Measurements from ENCODE around the gene PIP4P1.
A peak's percentile ranks its signal among the peaks of the same experiment; 100 is the strongest.

PIP4P1 gene

GRCh38 chr14:20494935-20495766 lies 33.9 kb upstream of the PIP4P1 start:
- H3K4me3 ChIP-seq (ENCODE audit: low read length in 2 of 2): no peak overlapping the region
- no peaks in the 10 kb centered on the region for H3K27me3 ChIP-seq (ENCODE audit: control insufficient read depth in 2 of 2, insufficient read depth in 2 of 2, low read length in 2 of 2)
- H3K27ac ChIP-seq (ENCODE audit: low read depth in 2 of 2, low read length in 2 of 2): no peak overlapping the region
- no peaks in the 10 kb centered on the region for H3K4me1 ChIP-seq (ENCODE audit: control insufficient read depth in 2 of 2, insufficient read depth in 2 of 2, low read length in 2 of 2)
- no peaks in the 10 kb centered on the region for H3K36me3 ChIP-seq (ENCODE audit: control insufficient read depth in 2 of 2, insufficient read depth in 2 of 2, low read length in 2 of 2)
- H3K9ac ChIP-seq (ENCODE audit: low read depth in 1 of 2, low read length in 2 of 2): no peak overlapping the region
- H3K9me3 ChIP-seq (ENCODE audit: control insufficient read depth in 2 of 2, low read length in 2 of 2): no peaks in the 10 kb centered on the region

DNA sequence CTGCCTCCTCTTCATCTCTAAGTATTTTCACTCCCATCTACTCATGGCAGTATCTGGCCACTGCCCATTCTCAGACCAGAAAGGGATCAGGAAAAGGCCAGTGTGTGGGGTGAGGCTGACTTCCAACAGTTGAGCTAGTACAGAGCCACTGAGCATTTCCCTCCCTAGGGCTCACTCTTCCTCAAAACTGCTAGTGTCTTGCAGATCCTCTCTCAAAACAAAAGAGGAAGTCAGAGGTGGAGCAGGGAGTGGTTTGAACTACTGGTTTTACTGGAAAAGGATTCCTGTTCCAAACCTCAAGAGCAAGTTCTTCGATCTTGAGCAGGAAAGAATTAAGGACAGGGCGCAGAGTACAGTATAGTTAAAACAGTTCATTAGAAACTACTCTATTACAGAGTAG lies 32.4 kb upstream of the PIP4P1 start:
- no peak overlapping the region for H3K9ac ChIP-seq (ENCODE audit: low read depth in 1 of 2, low read length in 2 of 2)
- H3K4me3 ChIP-seq (ENCODE audit: low read length in 2 of 2): no peak overlapping the region
- no peaks in the 10 kb centered on the region for H3K4me1 ChIP-seq (ENCODE audit: control insufficient read depth in 2 of 2, insufficient read depth in 2 of 2, low read length in 2 of 2)
- H3K27ac ChIP-seq (ENCODE audit: low read depth in 2 of 2, low read length in 2 of 2): no peak overlapping the region
- H3K36me3 ChIP-seq (ENCODE audit: control insufficient read depth in 2 of 2, insufficient read depth in 2 of 2, low read length in 2 of 2): no peaks in the 10 kb centered on the region
- no peaks in the 10 kb centered on the region for H3K27me3 ChIP-seq (ENCODE audit: control insufficient read depth in 2 of 2, insufficient read depth in 2 of 2, low read length in 2 of 2)
- no peaks in the 10 kb centered on the region for H3K9me3 ChIP-seq (ENCODE audit: control insufficient read depth in 2 of 2, low read length in 2 of 2)

DNA sequence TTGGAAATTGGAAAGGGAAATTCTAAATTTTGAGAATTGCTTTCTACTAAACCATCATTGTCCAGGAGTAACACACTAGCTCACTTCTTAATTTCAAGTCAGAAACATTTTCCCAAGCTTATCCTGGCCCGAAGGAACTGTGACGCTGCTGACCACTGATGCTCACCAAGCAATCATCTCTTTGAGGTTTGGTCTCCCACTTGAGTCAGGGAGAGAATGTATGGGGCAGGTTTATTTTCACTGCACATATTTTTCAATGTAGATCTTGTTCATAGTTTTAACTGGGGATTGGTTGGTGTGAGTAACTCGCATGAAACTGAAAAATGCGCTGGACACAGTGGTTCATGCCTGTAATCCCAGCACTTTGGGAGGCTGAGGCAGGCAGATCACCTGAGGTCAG lies 31.3 kb upstream of the PIP4P1 start:
- H3K27me3 ChIP-seq (ENCODE audit: control insufficient read depth in 2 of 2, insufficient read depth in 2 of 2, low read length in 2 of 2): no peaks in the 10 kb centered on the region
- no peaks in the 10 kb centered on the region for H3K4me1 ChIP-seq (ENCODE audit: control insufficient read depth in 2 of 2, insufficient read depth in 2 of 2, low read length in 2 of 2)
- H3K9me3 ChIP-seq (ENCODE audit: control insufficient read depth in 2 of 2, low read length in 2 of 2): no peaks in the 10 kb centered on the region
- no peaks in the 10 kb centered on the region for H3K36me3 ChIP-seq (ENCODE audit: control insufficient read depth in 2 of 2, insufficient read depth in 2 of 2, low read length in 2 of 2)
- H3K4me3 ChIP-seq (ENCODE audit: low read length in 2 of 2): no peak overlapping the region
- no peak overlapping the region for H3K9ac ChIP-seq (ENCODE audit: low read depth in 1 of 2, low read length in 2 of 2)
- no peak overlapping the region for H3K27ac ChIP-seq (ENCODE audit: low read depth in 2 of 2, low read length in 2 of 2)

DNA sequence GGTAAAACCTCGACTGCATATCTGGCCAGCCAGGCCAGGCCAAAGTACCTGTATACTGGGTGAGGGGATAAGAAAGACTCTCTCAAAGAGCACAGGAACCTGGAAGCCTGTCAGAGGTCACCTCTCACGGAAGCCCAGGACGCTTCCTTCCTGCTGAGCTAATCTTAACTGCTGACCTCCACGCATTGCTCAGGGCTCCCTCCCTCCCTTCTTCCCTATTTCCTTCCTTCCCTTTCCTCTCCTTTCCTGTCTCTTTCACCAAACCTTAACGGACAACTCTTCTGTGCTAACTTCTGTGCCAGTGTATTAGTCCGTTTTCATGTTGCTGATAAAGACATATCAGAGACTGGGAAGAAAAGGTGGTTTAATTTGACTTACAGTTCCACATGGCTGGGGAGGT lies 29.3 kb upstream of the PIP4P1 start:
- Histone ChIP-seq H3K9ac (ENCODE audit: low read depth in 1 of 2, low read length in 2 of 2) (no peak overlapping the region), H3K27ac (ENCODE audit: low read depth in 2 of 2, low read length in 2 of 2) (peak overlapping the region in 1 of 2 donors; percentile 43), H3K36me3 (ENCODE audit: control insufficient read depth in 2 of 2, insufficient read depth in 2 of 2, low read length in 2 of 2) (no peaks in the 10 kb centered on the region), H3K9me3 (ENCODE audit: control insufficient read depth in 2 of 2, low read length in 2 of 2) (no peaks in the 10 kb centered on the region), H3K4me1 (ENCODE audit: control insufficient read depth in 2 of 2, insufficient read depth in 2 of 2, low read length in 2 of 2) (no peaks in the 10 kb centered on the region), H3K4me3 (ENCODE audit: low read length in 2 of 2) (no peak overlapping the region), H3K27me3 (ENCODE audit: control insufficient read depth in 2 of 2, insufficient read depth in 2 of 2, low read length in 2 of 2) (no peaks in the 10 kb centered on the region)

DNA sequence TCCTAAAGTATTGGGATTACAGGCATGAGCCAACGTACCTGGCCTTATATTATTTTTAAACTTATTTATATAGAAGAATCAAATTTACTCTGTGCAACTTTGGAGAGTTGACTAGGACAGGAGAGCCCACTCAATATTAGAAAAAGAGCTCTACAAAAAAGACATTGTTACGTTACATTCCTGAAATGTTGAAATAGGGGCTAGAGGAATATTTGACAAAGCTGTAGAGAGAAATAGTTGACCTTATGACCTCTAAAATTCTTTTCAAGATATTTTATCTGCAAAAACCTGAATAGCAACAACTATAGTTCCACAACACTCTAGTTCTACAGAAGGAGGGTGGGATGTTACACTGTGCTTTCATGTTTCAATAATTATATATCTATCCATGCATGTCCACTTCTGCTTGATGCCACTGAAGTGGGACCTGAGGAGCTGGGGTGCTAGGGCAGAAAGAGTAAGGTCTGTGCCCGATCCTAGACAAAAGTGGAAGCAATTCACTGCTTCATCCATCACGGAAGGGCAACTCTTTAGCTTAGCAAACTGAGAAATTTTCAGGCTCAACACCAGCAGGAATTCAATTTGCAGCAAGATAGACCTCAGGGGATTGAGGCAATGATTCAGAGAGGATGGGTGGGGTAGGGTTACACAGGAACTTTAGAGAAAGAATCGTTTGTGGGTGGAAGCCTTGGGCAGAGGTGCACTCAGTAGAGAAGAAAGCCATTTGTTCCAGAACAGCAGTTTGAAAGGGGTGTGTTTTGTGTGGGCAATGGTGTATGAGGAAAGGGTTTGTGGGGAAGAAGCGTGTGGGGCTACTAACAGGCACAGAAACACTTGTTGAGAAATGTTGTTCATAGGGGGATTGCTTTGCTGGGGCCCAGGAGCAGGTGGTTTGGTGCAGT lies 28.1 kb upstream of the PIP4P1 start:
- no peaks in the 10 kb centered on the region for H3K27me3 ChIP-seq (ENCODE audit: control insufficient read depth in 2 of 2, insufficient read depth in 2 of 2, low read length in 2 of 2)
- no peaks in the 10 kb centered on the region for H3K4me1 ChIP-seq (ENCODE audit: control insufficient read depth in 2 of 2, insufficient read depth in 2 of 2, low read length in 2 of 2)
- no peak overlapping the region for H3K27ac ChIP-seq (ENCODE audit: low read depth in 2 of 2, low read length in 2 of 2)
- H3K9ac ChIP-seq (ENCODE audit: low read depth in 1 of 2, low read length in 2 of 2): no peak overlapping the region
- no peaks in the 10 kb centered on the region for H3K36me3 ChIP-seq (ENCODE audit: control insufficient read depth in 2 of 2, insufficient read depth in 2 of 2, low read length in 2 of 2)
- H3K9me3 ChIP-seq (ENCODE audit: control insufficient read depth in 2 of 2, low read length in 2 of 2): no peaks in the 10 kb centered on the region
- no peak overlapping the region for H3K4me3 ChIP-seq (ENCODE audit: low read length in 2 of 2)

- no peaks in the 10 kb centered on the region for H3K27me3 ChIP-seq (ENCODE audit: control insufficient read depth in 2 of 2, insufficient read depth in 2 of 2, low read length in 2 of 2)
- no peaks in the 10 kb centered on the region for H3K4me1 ChIP-seq (ENCODE audit: control insufficient read depth in 2 of 2, insufficient read depth in 2 of 2, low read length in 2 of 2)
- no peak overlapping the region for H3K27ac ChIP-seq (ENCODE audit: low read depth in 2 of 2, low read length in 2 of 2)
- H3K4me3 ChIP-seq (ENCODE audit: low read length in 2 of 2): no peak overlapping the region
- no peaks in the 10 kb centered on the region for H3K9me3 ChIP-seq (ENCODE audit: control insufficient read depth in 2 of 2, low read length in 2 of 2)
- no peak overlapping the region for H3K9ac ChIP-seq (ENCODE audit: low read depth in 1 of 2, low read length in 2 of 2)
- no peaks in the 10 kb centered on the region for H3K36me3 ChIP-seq (ENCODE audit: control insufficient read depth in 2 of 2, insufficient read depth in 2 of 2, low read length in 2 of 2)
Measured at GRCh38 chr14:20487396-20487725, 26.1 kb upstream of the PIP4P1 start.

GRCh38 chr14:20486684-20487395 lies 25.6 kb upstream of the PIP4P1 start:
- Histone ChIP-seq H3K9me3 (ENCODE audit: control insufficient read depth in 2 of 2, low read length in 2 of 2) (no peaks in the 10 kb centered on the region), H3K9ac (ENCODE audit: low read depth in 1 of 2, low read length in 2 of 2) (no peak overlapping the region), H3K27ac (ENCODE audit: low read depth in 2 of 2, low read length in 2 of 2) (no peak overlapping the region), H3K4me3 (ENCODE audit: low read length in 2 of 2) (no peak overlapping the region), H3K27me3 (ENCODE audit: control insufficient read depth in 2 of 2, insufficient read depth in 2 of 2, low read length in 2 of 2) (no peaks in the 10 kb centered on the region), H3K36me3 (ENCODE audit: control insufficient read depth in 2 of 2, insufficient read depth in 2 of 2, low read length in 2 of 2) (no peaks in the 10 kb centered on the region), H3K4me1 (ENCODE audit: control insufficient read depth in 2 of 2, insufficient read depth in 2 of 2, low read length in 2 of 2) (no peaks in the 10 kb centered on the region)

DNA sequence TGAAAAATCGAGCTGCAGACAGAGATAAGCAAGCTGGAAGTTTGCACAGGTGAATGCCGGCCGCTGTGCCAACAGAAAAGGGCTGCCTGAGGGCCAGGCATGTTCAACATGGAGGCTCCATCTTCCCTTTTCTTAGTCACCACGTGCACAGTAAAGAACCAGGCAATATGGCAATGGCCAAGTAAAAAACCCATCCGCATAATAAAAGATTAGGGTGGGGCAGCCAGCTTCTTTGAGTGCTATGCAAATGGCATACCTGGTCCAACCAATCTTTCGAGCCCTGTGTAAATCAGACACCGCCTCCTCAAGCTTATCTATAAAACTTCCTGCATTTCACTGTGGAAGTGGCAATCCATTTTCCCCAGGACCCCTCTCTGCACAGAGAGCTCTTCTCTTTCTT lies 24.7 kb upstream of the PIP4P1 start:
- Histone ChIP-seq H3K9ac (ENCODE audit: low read depth in 1 of 2, low read length in 2 of 2) (no peak overlapping the region), H3K4me3 (ENCODE audit: low read length in 2 of 2) (no peak overlapping the region), H3K27ac (ENCODE audit: low read depth in 2 of 2, low read length in 2 of 2) (no peak overlapping the region), H3K27me3 (ENCODE audit: control insufficient read depth in 2 of 2, insufficient read depth in 2 of 2, low read length in 2 of 2) (no peaks in the 10 kb centered on the region), H3K9me3 (ENCODE audit: control insufficient read depth in 2 of 2, low read length in 2 of 2) (no peaks in the 10 kb centered on the region), H3K4me1 (ENCODE audit: control insufficient read depth in 2 of 2, insufficient read depth in 2 of 2, low read length in 2 of 2) (no peaks in the 10 kb centered on the region), H3K36me3 (ENCODE audit: control insufficient read depth in 2 of 2, insufficient read depth in 2 of 2, low read length in 2 of 2) (no peaks in the 10 kb centered on the region)

GRCh38 chr14:20482382-20482781 lies 21.1 kb upstream of the PIP4P1 start:
- H3K36me3 ChIP-seq (ENCODE audit: control insufficient read depth in 2 of 2, insufficient read depth in 2 of 2, low read length in 2 of 2): peaks cover 5 to 11% of the 10 kb centered on the region in 2 donors
- no peak overlapping the region for H3K27ac ChIP-seq (ENCODE audit: low read depth in 2 of 2, low read length in 2 of 2)
- H3K4me3 ChIP-seq (ENCODE audit: low read length in 2 of 2): no peak overlapping the region
- H3K4me1 ChIP-seq (ENCODE audit: control insufficient read depth in 2 of 2, insufficient read depth in 2 of 2, low read length in 2 of 2): peaks cover 0 to 3% of the 10 kb centered on the region in 2 donors
- H3K9me3 ChIP-seq (ENCODE audit: control insufficient read depth in 2 of 2, low read length in 2 of 2): no peaks in the 10 kb centered on the region
- no peak overlapping the region for H3K9ac ChIP-seq (ENCODE audit: low read depth in 1 of 2, low read length in 2 of 2)
- no peaks in the 10 kb centered on the region for H3K27me3 ChIP-seq (ENCODE audit: control insufficient read depth in 2 of 2, insufficient read depth in 2 of 2, low read length in 2 of 2)

DNA sequence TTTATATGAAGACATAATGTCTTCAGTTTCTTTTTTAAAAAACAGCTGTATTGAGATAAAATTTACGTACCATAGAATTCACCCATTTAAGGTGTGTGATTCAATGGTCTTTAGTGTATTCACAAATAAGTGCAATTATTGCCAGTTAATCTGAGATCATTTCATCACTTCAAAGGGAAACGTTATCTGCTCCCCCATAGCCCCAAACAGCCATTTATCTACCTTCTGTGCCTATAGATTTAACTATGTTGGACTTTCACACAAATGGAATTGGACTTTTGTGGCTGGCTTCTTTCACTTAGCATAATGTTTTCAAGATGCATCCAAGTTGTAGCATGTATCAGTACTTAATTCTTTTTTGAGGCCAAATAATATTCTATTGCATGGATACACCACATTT lies 17.7 kb upstream of the PIP4P1 start:
- Histone ChIP-seq H3K36me3 (ENCODE audit: control insufficient read depth in 2 of 2, insufficient read depth in 2 of 2, low read length in 2 of 2) (peaks cover 38 to 44% of the 10 kb centered on the region in 2 donors), H3K9me3 (ENCODE audit: control insufficient read depth in 2 of 2, low read length in 2 of 2) (no peaks in the 10 kb centered on the region), H3K4me1 (ENCODE audit: control insufficient read depth in 2 of 2, insufficient read depth in 2 of 2, low read length in 2 of 2) (peaks cover 0 to 4% of the 10 kb centered on the region in 2 donors), H3K9ac (ENCODE audit: low read depth in 1 of 2, low read length in 2 of 2) (no peak overlapping the region), H3K27ac (ENCODE audit: low read depth in 2 of 2, low read length in 2 of 2) (no peak overlapping the region), H3K27me3 (ENCODE audit: control insufficient read depth in 2 of 2, insufficient read depth in 2 of 2, low read length in 2 of 2) (no peaks in the 10 kb centered on the region), H3K4me3 (ENCODE audit: low read length in 2 of 2) (no peak overlapping the region)
